Measurements from ENCODE around the gene CAPSL. TPM values are rescaled to one million over a fixed set of nuclear protein-coding genes. Genes with fewer than 3 reads are reported as not detected.
"Not testable (repeated sequence)": the region's sequence is repeated elsewhere in the genome, so short reads cannot be mapped to it uniquely, and the experiment has no call there.

The CAPSL gene
- polyA plus RNA-seq (ENCODE audit: insufficient read length in 12 of 12) = not detected
- long read RNA-seq, donor 1 = 0 reads
- long read RNA-seq, donor 2 = 0 reads
- long read RNA-seq, donor 3 = 0 reads
- long read RNA-seq, donor 4 = 0 reads
- long read RNA-seq, donor 5 = 0 reads
- long read RNA-seq, donor 6 = 0 reads
- long read RNA-seq, donor 7 = 0 reads
- long read RNA-seq, donor 8 = 0 reads
- long read RNA-seq, donor 9 = 0 reads
- long read RNA-seq, donor 10 = 0 reads
- long read RNA-seq, donor 11, partial matches to known transcripts = 0 of 1 reads
- long read RNA-seq, donor 11, other reads (novel, unspliced or antisense) = 0 of 1 reads

DNA sequence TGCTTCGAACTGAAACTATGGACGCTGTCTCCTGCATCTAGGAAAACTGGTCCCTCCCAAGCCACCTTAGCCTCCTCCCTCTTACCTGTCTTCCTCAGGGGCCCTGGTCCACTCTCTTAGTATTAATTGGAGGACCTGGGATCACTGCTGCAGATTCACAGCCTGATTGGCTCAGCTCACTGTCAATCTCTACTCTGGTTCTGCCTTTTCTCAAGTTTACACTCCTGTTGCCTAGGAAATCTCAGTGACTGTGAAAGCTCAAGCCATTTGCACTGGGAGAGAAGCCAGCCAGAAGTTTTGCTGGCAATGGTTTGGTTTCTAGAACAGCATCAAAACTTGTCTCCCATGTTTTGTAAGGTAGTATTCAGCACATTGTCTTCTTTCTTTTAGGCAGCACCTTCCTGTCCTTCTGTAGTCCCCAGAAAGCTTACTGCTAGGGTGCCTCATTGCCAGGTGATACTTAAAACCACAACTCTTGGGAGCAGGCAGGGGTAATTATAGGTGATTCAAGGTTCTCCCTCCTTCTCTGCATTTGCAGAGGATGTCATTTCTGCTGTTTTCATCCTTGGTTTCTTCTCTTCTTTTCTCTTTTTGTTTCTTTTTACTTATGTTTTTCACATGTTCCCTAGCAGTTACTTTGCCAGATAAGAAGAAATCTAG lies at the start of gene CAPSL:
CAPSL (minus strand) TSS at position 55 of the 660 bp plus-strand sequence. CDS start 17,502 bp downstream, outside the sequence.
- peak; percentile 86 for DNase-seq

DNA sequence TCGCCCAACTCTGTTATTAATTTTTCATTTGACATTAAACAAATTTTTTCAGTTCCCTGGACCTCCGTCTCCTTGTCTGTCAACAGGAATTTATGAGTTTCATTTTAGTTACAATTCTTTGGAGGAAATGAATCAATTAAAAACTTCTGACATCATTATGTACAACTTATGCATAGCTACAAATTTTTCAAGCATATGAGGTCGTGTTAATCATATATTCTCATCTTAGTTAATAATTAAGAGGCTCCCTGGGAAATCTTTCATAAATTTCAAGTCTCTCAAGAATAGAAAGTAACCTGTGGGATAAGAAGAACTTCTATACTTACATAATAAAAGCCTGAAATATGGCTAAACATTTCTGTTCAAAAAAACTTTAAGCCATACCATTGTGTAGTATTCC lies 49.4 kb upstream of the CAPSL start:
- no peak for DNase-seq

GRCh38 chr5:35979715-35980114 lies 41.3 kb upstream of the CAPSL start:
- no peak for DNase-seq

- not testable (repeated sequence) for DNase-seq
Measured at GRCh38 chr5:35976859-35977258, 38.4 kb upstream of the CAPSL start.

DNA sequence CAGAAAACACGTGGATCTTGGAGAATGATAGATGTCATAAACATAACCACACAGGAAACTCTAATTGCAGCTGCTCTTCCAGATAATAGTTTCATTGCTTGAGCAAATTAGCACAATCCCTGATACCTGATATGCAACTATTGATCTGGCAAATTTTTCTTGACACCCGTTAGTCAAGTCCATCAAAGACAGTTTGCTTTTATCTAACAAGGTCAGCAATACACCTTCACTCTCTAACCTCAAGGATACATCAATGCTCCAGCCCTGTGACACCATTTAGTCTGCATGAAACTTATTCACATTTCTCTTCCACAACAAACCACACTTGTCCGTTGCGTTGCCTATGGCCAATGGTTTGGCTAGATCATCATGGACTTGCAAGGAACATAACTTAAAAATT lies 36.1 kb upstream of the CAPSL start:
- DNase-seq = no peak

GRCh38 chr5:35971878-35972210 lies 33.4 kb upstream of the CAPSL start:
- no peak for DNase-seq

DNA sequence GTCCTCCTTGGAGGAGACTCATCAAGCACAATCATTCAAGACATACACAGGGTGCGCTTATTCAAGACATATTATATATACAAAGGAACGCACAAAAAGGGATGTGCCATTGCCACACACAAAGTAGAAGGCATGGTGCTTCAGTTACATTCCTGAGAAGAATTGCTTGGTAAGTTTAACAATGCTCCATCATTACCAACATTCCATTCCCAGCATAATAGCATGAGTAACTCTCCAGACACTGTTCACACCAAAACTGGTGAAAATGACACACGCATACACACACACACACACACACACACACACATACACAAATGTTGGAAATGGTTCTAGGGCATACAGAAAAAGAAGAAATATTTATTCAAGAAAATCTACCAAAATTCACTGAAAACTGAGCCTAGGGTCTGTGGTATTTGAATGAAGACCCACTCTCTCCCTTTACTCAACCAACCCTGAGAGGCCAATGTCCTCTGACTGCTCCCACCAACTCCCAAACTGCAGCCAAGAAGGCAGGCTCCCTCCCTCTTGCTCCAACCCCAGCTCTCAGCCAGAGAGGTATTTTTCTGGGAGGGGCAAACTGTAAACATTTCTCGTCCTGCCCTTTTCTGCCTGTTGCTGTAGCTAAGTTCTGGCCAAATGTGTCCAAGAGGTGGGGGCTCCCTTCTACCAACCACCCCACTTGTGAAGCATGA lies 32.9 kb upstream of the CAPSL start:
- no peak for DNase-seq

DNA sequence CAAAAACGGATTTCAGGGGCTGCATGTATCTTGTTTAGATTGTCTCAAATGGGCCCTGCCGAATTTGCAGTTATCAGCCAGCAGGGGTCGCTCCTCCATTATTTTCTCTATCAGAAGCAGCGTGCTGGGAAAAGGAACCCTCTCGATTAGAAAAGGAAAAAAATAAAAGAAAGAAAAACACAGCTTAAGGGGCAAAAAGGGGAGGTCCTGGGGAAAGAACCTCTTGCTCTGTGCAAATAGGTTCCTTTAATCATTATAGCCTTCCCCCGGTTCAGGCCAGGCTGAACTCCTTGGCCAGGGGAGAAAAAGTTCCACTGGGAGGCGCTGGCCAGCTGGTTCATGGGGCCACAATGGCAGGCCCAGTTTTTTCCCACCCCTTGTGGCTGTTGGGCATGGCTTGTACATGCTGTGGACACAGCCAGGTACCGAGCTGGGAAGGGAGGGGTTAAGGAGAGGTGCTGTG lies 25.0 kb upstream of the CAPSL start:
- no peak for DNase-seq

GRCh38 chr5:35960328-35960727 lies 21.9 kb upstream of the CAPSL start:
- DNase-seq = no peak

DNA sequence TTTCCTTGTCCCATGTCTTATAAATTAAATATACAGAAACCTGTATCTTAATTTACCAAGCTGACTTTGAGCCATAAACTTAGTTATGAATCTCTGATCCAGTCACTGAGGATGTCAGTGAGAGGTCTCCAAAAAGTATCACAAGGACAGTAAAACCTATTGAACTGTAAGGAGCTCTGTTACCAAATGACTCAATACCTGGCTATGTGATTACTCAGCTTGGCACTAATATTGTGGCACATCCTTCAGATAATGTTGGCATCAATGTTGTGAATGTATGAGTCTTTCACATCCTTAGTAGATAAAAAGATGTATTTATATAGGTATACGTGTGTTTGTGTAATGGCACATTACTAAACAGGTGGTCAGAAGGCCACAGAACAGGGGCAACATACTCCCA lies 18.0 kb upstream of the CAPSL start:
- DNase-seq = no peak

- DNase-seq = no peak
Measured at GRCh38 chr5:35954175-35954574, 15.8 kb upstream of the CAPSL start.

- no peak for DNase-seq
Measured at GRCh38 chr5:35947085-35947484, 8.7 kb upstream of the CAPSL start.

GRCh38 chr5:35939639-35940038 lies 1.2 kb upstream of the CAPSL start:
- DNase-seq = no peak

DNA sequence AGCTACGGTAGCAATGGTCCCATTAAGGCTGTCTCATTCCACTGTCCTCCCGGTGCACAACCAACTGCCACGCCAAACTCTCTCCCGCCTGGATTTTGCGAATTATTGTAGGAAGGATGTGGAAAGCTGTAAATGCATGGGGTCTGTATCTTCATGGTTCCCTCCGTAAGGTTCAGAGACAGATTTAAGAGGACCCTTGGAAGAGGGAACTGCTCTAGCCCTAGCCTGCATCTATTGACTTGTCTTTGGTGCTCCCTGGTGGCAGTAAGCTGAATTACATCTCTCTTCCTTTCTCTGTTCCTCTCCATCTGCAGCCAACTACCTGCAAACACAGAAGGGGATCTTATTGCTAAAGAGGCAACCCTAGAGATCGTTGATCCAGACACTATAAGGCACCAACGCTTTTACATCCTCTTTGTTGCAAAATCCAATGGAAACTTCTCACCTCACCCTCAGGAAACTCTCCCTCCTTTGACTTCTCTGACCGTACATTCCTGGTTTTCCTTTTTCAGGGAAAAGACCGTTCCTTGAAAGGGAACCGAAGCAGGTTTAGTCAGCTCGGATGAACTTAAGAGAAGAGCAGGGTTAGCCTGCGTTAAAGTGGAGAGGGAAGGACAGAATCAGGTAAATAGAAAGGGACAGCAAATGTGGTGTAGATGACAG lies 11.9 kb downstream of the CAPSL start:
- DNase-seq = peak; percentile 61

- peak; percentile 60 for DNase-seq
Measured at GRCh38 chr5:35924950-35925722, 13.3 kb downstream of the CAPSL start.

DNA sequence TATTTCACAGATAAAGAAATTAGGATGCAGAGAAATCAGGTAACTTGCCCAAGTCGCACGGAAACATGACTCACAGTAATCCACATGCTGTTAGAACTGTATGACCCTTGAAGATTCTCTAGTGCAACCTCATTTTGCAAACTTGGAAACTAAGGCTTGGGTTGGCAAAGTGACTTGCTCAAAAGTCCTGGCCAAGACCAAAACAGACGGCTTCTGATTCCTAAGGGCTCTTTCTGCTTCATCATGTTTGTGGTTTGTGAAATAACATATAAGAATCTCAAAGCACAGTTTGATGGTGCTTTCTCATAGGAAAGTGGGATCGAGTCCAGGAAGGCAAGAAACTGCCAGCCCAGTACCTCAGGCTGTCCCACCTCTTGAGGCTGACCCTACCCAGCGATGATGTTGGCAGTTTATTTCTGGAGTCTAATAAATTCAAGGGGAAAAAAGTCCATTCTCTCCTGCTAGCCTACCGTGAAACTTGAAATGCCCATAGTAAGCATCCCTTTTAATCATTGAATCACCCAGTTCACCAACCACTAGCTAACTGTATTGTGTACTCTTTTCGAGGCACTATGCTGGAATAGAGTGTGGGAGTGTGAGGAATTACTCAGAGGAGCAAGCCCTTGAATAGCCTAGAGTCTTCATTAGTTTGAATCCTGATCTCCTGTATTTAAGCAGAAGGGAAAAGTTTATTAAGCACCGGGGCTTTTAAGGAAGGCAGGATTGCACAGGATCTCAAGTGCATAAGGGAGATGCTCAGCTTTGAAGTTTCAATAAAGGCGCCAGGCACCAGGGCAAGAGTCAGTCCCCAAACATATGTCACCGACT lies 14.1 kb downstream of the CAPSL start:
- no peak for DNase-seq

- DNase-seq = no peak
Measured at GRCh38 chr5:35922468-35922867, 16.0 kb downstream of the CAPSL start.

GRCh38 chr5:35921930-35922329 lies 16.5 kb downstream of the CAPSL start:
- no peak for DNase-seq

- DNase-seq = no peak
Measured at GRCh38 chr5:35920890-35921289, 17.5 kb downstream of the CAPSL start.

DNA sequence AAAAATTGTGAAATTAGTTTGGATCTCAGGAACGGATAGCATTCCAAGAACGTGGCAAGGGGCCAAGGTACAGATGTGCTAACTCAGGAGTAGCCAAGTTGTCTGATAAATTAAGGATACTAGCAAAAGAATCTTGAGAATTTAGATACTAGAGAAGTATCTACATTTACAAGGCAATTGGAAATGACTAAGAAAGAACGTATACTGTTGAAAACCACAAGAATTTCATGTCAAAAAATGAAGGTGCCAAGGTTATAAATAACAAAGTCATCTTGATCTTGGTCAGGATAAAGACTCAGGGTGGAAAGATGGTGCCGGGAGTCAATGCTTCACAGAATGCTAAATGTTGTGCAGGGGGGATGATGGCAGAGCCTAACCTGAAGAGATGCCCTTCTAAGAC lies 19.2 kb downstream of the CAPSL start:
- no peak for DNase-seq

DNA sequence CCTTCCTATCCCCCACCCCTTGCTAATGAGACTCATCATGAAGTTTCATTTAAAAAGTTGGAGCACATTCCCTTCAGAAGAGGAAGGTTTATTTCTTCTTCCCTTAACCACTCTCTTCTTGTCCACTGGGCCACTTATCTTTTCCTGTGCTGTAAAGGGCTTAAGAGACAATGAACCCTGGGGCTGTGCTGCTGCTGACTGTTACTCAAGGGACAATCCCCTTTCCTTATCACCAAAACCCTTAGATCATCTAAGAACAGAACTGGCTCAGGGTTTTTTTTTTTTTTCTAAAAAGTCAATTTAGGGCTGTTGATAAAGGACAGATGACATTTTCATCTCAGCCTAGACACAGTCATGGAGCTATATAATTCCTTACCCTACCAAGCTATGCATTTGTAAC lies 29.6 kb downstream of the CAPSL start:
- no peak for DNase-seq

All from muscle of arm (tissue), 14 donors.